ENCODE results near the gene CAPN9.

Gene CAPN9

DNA sequence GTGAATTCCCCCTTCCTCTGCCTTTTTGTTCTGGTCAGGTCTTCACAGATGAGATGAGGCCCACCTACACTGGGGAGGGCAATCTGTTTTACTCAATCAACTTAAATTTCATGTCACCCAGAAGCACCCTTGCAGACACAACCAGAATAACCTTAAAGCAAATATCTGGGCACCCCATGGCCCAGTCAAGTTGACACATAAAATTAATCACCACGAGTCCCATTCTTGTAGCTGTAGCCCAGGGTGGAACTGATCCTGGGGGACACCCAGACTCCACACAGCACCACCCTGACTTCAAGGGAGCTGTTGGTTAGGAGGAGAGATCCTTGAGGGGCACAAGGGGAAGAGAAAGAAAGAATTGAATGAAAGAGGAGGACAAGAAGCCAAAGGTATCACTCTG, 23.1 kb downstream of the CAPN9 start:
- DNase-seq (ENCODE audit: low spot score): no peak
- in situ Hi-C loops (cut with MboI; ENCODE audit: low sequenced_read_pairs, unreplicated experiment): no loop called here
- TF ChIP-seq, protein P1, sequence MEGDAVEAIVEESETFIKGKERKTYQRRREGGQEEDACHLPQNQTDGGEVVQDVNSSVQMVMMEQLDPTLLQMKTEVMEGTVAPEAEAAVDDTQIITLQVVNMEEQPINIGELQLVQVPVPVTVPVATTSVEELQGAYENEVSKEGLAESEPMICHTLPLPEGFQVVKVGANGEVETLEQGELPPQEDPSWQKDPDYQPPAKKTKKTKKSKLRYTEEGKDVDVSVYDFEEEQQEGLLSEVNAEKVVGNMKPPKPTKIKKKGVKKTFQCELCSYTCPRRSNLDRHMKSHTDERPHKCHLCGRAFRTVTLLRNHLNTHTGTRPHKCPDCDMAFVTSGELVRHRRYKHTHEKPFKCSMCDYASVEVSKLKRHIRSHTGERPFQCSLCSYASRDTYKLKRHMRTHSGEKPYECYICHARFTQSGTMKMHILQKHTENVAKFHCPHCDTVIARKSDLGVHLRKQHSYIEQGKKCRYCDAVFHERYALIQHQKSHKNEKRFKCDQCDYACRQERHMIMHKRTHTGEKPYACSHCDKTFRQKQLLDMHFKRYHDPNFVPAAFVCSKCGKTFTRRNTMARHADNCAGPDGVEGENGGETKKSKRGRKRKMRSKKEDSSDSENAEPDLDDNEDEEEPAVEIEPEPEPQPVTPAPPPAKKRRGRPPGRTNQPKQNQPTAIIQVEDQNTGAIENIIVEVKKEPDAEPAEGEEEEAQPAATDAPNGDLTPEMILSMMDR (IDR thresholded peaks at IDR 0.05; ENCODE audit: borderline replicate concordance, control extremely low read depth, extremely low read depth, insufficient read depth, missing control alignments): no peak

DNA sequence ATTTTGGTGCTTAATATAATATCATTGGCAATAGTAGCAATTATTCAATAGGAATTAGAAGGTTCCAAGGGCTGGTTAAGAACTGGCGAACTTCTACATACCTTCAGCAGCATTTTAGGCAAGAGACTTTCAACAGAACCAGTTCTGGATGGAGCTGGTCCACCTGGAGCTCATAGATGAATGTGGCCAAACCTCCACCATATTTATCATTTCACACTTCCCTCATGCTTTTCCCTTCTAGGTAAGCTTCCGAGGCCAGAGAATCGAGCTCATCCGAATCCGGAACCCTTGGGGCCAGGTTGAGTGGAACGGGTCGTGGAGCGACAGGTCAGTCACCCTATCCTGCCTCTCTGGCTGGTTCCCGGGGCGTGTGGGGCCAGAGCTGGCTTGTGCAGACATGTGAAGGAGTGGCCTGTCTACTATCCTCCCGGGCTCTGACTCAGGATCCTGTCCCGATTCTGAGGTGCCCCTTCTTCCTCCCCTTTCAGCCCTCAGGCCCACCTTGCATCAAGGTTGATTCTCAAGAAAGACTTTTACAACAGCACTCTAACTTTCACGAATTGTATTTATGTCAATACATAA, 24.7 kb downstream of the CAPN9 start:
- TF ChIP-seq, protein P1 (IDR thresholded peaks at IDR 0.05; ENCODE audit: borderline replicate concordance, control extremely low read depth, extremely low read depth, insufficient read depth, missing control alignments): no peak
- in situ Hi-C loops (cut with MboI; ENCODE audit: low sequenced_read_pairs, unreplicated experiment): no loop called here

DNA sequence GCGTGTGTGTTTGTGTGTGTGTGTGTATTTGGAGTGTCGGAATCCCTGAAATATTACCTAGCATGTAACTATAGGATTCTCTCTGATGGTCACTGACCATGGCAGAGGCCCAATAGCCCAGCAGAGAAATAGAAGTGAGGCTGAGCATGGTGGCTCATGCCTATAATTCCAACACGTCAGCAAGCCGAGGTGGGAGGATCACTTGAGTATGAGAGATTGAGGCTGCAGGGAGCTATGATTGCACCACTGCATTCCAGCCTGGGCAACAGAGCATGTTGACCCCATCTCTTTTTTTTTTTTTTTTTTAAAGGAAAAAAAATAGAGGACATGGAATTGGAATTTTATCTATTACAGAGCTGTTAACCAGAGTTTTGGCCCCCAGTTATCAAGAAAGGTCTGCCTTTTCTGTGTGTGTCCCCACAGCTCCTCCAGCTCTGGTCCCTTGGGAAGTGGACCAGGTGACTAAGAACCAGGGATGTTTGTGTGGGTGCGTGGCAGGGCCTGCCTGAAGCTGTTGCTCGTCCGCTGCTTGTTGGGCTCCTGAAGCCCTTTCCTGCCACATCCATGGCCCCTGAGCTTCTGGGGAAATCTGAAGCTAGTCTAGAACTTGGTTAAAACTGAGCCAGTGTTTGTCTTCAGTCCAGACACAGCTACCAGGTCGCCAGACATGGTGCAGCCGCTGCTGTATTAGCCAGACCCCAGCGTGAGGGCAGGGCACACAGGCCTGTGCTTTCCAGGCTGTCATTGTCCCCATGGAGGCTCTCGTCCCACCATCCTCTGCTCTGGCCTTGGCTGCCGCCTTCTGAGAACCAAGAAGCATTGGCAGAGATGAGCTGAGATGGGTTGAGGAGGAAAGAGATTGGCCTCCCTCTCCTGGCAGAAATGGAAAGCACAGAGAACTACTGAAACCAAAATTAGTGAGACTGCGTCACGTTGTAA, 25.5 kb downstream of the CAPN9 start:
- TF ChIP-seq, protein P1 (IDR thresholded peaks at IDR 0.05; ENCODE audit: borderline replicate concordance, control extremely low read depth, extremely low read depth, insufficient read depth, missing control alignments): no peak
- in situ Hi-C loops (cut with MboI; ENCODE audit: low sequenced_read_pairs, unreplicated experiment): no loop called here
- DNase-seq (ENCODE audit: low spot score): no peak

More for the DNA sequence above, 24.7 kb downstream of the CAPN9 start:
- no peak for DNase-seq (ENCODE audit: low spot score)

DNA sequence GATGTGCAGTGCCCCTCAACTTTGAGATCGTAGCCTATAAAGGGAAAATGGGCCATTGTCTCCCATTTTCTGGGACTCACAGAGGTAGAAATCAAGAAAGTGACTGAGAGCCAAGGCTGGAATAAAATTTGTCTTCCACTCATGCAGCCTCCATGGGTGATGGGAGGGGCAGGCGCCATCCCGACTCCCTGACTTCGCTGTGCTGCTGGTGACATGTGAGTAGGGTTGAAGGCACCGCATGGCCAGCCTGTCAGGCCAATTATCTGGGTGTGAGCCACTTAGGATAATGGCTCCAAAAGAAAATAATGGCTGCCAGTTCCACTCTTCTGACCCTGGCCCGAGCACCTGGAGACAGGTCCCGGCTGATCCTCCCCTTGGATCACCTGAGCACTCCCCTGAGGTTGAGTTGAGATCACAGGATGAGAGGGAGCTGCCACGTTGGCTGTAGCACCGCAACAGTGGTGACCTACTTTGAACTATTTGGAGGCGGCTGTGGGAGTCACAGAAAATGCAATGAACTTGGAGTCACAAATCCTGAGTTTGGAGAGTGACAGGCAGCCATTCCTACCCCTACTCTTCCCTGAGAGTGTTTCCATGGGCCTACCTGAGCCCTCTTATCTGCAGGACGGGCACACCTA, 26.3 kb downstream of the CAPN9 start:
- TF ChIP-seq, protein P1 (IDR thresholded peaks at IDR 0.05; ENCODE audit: borderline replicate concordance, control extremely low read depth, extremely low read depth, insufficient read depth, missing control alignments): no peak
- in situ Hi-C loops (cut with MboI; ENCODE audit: low sequenced_read_pairs, unreplicated experiment): no loop called here
- no peak for DNase-seq (ENCODE audit: low spot score)

DNA sequence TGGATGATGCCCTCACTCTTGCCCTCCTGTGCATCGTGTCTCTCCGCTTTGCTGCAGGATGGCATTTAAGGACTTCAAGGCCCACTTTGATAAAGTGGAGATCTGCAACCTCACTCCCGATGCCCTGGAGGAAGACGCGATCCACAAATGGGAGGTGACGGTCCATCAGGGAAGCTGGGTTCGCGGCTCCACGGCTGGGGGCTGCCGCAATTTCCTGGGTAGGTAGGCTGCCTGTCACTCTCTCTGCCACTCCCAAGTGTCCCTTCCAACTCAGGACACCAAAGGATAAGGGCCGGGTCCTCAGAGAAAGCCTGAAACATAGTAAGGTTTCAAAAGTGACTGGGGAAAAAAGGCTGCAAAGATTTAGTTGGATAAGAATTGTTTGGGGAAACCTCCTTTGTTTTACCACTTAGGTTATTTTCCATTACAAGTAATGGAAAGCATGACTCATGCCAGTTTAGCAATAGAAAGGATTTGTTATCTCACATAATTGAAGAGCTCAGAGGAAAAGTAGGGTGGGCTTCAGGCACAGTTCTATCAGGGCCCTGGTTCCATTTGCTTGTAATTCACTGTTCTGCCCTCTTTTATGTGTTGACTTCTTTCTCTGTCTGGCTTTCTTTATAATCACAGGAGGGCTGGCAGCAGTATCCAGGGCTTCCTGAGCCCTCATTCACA, 31.9 kb downstream of the CAPN9 start:
- DNase-seq (ENCODE audit: low spot score): no peak
- in situ Hi-C loops (cut with MboI; ENCODE audit: low sequenced_read_pairs, unreplicated experiment): no loop called here
- TF ChIP-seq, protein P1 (IDR thresholded peaks at IDR 0.05; ENCODE audit: borderline replicate concordance, control extremely low read depth, extremely low read depth, insufficient read depth, missing control alignments): no peak

DNA sequence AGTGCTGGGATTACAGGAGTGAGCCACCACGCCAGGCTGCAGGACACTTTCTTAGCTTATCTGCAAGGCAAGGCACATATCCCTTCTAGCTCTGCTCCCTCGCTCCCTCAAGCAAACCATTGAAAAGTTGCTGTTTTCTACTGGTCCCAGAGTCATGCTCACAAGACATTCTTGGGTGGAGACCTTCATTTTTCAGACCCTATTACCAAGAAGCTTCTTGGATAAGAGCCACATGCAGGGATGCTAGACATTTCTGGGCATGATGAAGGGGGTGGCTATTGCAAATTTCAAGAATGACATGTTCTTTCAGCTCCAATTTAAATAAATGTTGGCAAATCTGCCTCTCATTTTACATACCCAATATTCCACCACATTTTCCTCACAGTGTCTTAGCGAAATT, 33.9 kb downstream of the CAPN9 start:
- DNase-seq (ENCODE audit: low spot score): no peak
- TF ChIP-seq, protein P1 (IDR thresholded peaks at IDR 0.05; ENCODE audit: borderline replicate concordance, control extremely low read depth, extremely low read depth, insufficient read depth, missing control alignments): no peak
- in situ Hi-C loops (cut with MboI; ENCODE audit: low sequenced_read_pairs, unreplicated experiment): no loop called here

Data from GM13976 (cell line).